Measurements from ENCODE around the gene TMOD4. TPM values are rescaled to one million over a fixed set of nuclear protein-coding genes. Genes with fewer than 3 reads are reported as not detected.
A peak's percentile ranks its signal among the peaks of the same experiment; 100 is the strongest.

The TMOD4 gene
- total and polyA plus RNA-seq, 2 of the 13 experiments (the other 11 are each of a cell fraction or from before 2014, with no cell fraction given), result 0.66 TPM; not detected in 1

DNA sequence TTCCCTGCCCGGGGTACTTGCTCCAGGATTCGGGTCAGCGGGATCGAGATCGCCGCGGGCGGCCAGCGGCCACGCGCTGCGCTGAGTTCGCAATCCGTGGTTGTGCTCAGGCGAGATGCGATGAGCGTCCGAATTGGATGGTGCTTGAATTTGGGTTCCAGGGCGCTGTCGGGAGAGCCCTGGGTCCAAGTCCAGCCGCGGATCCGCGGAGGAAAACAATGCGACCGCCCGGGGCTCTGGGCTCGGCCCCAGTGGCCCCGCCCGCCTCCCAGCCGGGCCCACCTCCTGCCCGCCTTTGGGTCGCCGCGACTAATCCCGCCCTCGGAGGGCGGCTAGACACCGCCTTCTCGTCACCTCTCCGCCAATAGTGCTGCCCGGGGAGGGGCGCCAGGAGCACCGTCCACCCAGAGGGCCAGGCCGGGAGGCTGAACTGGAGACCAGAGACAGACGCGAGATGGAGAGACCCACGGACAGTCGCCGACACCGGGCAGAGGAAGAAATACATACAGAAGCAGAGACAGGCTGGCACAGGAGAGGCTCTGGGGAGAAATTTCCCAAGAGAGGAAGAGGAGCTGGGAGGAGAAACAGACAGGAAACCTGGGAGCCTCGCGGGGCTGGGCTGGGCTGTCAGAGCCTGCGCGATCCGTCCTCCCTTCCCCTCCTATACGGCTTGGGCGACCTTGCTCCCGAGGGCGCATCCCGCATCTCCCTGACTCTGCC is 29.2 kb downstream of the TMOD4 start, which contains the start of gene SEMA6C (continued):
- TF ChIP-seq, protein P1, sequence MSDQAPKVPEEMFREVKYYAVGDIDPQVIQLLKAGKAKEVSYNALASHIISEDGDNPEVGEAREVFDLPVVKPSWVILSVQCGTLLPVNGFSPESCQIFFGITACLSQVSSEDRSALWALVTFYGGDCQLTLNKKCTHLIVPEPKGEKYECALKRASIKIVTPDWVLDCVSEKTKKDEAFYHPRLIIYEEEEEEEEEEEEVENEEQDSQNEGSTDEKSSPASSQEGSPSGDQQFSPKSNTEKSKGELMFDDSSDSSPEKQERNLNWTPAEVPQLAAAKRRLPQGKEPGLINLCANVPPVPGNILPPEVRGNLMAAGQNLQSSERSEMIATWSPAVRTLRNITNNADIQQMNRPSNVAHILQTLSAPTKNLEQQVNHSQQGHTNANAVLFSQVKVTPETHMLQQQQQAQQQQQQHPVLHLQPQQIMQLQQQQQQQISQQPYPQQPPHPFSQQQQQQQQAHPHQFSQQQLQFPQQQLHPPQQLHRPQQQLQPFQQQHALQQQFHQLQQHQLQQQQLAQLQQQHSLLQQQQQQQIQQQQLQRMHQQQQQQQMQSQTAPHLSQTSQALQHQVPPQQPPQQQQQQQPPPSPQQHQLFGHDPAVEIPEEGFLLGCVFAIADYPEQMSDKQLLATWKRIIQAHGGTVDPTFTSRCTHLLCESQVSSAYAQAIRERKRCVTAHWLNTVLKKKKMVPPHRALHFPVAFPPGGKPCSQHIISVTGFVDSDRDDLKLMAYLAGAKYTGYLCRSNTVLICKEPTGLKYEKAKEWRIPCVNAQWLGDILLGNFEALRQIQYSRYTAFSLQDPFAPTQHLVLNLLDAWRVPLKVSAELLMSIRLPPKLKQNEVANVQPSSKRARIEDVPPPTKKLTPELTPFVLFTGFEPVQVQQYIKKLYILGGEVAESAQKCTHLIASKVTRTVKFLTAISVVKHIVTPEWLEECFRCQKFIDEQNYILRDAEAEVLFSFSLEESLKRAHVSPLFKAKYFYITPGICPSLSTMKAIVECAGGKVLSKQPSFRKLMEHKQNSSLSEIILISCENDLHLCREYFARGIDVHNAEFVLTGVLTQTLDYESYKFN (CRISPR knock-in tag; conservative IDR thresholded peaks at IDR 0.05), result peak; percentile 55
- TF ChIP-seq NCOA2 (CRISPR knock-in tag; IDR thresholded peaks at IDR 0.05), result no peak; the same call in 1 of the 2 replicates
- no peak for TF ChIP-seq ZSCAN29 (CRISPR knock-in tag; conservative IDR thresholded peaks at IDR 0.05)
- TF ChIP-seq, protein P2, sequence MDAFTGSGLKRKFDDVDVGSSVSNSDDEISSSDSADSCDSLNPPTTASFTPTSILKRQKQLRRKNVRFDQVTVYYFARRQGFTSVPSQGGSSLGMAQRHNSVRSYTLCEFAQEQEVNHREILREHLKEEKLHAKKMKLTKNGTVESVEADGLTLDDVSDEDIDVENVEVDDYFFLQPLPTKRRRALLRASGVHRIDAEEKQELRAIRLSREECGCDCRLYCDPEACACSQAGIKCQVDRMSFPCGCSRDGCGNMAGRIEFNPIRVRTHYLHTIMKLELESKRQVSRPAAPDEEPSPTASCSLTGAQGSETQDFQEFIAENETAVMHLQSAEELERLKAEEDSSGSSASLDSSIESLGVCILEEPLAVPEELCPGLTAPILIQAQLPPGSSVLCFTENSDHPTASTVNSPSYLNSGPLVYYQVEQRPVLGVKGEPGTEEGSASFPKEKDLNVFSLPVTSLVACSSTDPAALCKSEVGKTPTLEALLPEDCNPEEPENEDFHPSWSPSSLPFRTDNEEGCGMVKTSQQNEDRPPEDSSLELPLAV (CRISPR knock-in tag; conservative IDR thresholded peaks at IDR 0.05; ENCODE audit: low read depth), result no peak
- TF ChIP-seq ZNF337 (CRISPR knock-in tag; IDR thresholded peaks at IDR 0.05; ENCODE audit: borderline replicate concordance, low read depth), result 0 out of 2 replicates have a peak, but pooled peaks have one; percentile 5
- no peak for TF ChIP-seq RCOR2 (CRISPR knock-in tag; IDR thresholded peaks at IDR 0.05)
- no peak for TF ChIP-seq ZNF17 (CRISPR knock-in tag; IDR thresholded peaks at IDR 0.05)
- no peak for TF ChIP-seq SNAPC2 (CRISPR knock-in tag; IDR thresholded peaks at IDR 0.05)
- TF ChIP-seq ZIK1 (CRISPR knock-in tag; IDR thresholded peaks at IDR 0.05; ENCODE audit: borderline replicate concordance, low read depth), result no peak
- TF ChIP-seq, protein P3, sequence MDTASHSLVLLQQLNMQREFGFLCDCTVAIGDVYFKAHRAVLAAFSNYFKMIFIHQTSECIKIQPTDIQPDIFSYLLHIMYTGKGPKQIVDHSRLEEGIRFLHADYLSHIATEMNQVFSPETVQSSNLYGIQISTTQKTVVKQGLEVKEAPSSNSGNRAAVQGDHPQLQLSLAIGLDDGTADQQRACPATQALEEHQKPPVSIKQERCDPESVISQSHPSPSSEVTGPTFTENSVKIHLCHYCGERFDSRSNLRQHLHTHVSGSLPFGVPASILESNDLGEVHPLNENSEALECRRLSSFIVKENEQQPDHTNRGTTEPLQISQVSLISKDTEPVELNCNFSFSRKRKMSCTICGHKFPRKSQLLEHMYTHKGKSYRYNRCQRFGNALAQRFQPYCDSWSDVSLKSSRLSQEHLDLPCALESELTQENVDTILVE (CRISPR knock-in tag; IDR thresholded peaks at IDR 0.05), result 0 out of 2 replicates have a peak, but pooled peaks have one; percentile 32
- no peak for TF ChIP-seq ZNF672 (CRISPR knock-in tag; IDR thresholded peaks at IDR 0.05)
- TF ChIP-seq ZNF839 (CRISPR knock-in tag; IDR thresholded peaks at IDR 0.05; ENCODE audit: borderline replicate concordance), result no peak
- no peak for TF ChIP-seq ATF7-NPFF (CRISPR knock-in tag; IDR thresholded peaks at IDR 0.05; ENCODE audit: low read depth)
- 0 out of 2 replicates have a peak, but pooled peaks have one; percentile 7 for TF ChIP-seq HOXA3 (CRISPR knock-in tag; IDR thresholded peaks at IDR 0.05)
- no peak for TF ChIP-seq CC2D1A (CRISPR knock-in tag; IDR thresholded peaks at IDR 0.05)
- TF ChIP-seq NCOA5 (CRISPR knock-in tag; IDR thresholded peaks at IDR 0.05), result no peak
- no peak for TF ChIP-seq ZNF749 (CRISPR knock-in tag; IDR thresholded peaks at IDR 0.05; ENCODE audit: borderline replicate concordance)
- TF ChIP-seq, protein P4, sequence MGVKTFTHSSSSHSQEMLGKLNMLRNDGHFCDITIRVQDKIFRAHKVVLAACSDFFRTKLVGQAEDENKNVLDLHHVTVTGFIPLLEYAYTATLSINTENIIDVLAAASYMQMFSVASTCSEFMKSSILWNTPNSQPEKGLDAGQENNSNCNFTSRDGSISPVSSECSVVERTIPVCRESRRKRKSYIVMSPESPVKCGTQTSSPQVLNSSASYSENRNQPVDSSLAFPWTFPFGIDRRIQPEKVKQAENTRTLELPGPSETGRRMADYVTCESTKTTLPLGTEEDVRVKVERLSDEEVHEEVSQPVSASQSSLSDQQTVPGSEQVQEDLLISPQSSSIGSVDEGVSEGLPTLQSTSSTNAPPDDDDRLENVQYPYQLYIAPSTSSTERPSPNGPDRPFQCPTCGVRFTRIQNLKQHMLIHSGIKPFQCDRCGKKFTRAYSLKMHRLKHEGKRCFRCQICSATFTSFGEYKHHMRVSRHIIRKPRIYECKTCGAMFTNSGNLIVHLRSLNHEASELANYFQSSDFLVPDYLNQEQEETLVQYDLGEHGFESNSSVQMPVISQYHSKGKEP (CRISPR knock-in tag; IDR thresholded peaks at IDR 0.05), result no peak
- no peak for TF ChIP-seq SIX1 (CRISPR knock-in tag; IDR thresholded peaks at IDR 0.05; ENCODE audit: borderline replicate concordance)
- 0 out of 2 replicates have a peak, but pooled peaks have one; percentile 13 for TF ChIP-seq ZFP36L2 (CRISPR knock-in tag; IDR thresholded peaks at IDR 0.05)
- TF ChIP-seq KMT2A (CRISPR knock-in tag; IDR thresholded peaks at IDR 0.05), result no peak
- TF ChIP-seq, protein P5, sequence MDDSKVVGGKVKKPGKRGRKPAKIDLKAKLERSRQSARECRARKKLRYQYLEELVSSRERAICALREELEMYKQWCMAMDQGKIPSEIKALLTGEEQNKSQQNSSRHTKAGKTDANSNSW (CRISPR knock-in tag; IDR thresholded peaks at IDR 0.05; ENCODE audit: borderline replicate concordance), result no peak

Measured in HepG2 (cell line).